ENCODE data around the gene ADSL. TPM values are rescaled to one million over a fixed set of nuclear protein-coding genes. Genes with fewer than 3 reads are reported as not detected.
A peak's percentile ranks its signal among the peaks of the same experiment; 100 is the strongest.

ADSL gene
- total RNA-seq, 1 donor from 2014 or later = 135 TPM

DNA sequence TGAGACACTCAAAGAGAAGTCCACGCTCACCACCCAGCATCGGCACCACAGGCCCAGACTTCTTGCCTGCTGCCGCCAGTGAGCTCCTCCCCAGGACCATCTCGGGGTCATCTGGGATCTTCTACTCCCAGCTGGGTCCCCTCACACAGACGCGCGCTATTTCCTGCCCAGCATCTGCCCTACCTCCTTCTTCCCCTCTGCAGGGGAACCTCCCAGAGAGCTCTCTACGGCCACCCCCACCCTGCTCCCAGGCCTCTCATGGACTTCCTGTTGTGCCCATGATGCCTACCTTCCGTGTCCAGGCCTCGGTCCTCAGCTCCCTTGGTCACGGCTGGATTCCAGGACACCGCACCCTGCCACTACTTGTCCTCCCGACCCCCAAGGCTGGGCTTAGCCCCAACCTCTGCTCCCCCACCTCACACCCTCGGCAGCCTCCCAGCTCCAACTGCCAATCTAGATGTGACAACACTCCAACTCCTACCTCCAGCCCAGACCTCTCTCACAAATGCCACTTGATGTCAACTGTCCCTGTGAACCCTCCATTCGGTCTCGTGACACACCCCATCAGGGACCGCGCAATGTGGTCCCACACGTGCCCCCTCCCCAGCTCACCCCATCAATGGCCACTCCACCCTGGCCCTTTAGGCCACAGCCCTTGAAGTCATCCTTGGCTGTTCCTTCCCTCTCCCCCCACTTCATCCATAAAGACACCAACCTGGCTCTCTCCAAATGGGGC is 69.4 kb downstream of the ADSL start:
- Histone ChIP-seq H3K27ac (no peak overlapping the region), H3F3A (ENCODE audit: low read depth) (peaks cover 5% of the 10 kb centered on the region), H3K4me2 (no peak overlapping the region), H3K9ac (no peak overlapping the region), H3K27me3 (no peaks in the 10 kb centered on the region), H3K79me2 (ENCODE audit: low read depth) (no peaks in the 10 kb centered on the region), H3K4me1 (no peaks in the 10 kb centered on the region), H3K4me3 (no peak overlapping the region), H2AFZ (replicated peaks) (no peak overlapping the region), H4K20me1 (ENCODE audit: low read depth) (no peaks in the 10 kb centered on the region), H3K9me3 (ENCODE audit: low read depth) (no peaks in the 10 kb centered on the region), H3K36me3 (no peaks in the 10 kb centered on the region)
- Mint-ChIP-seq H3K36me3 (peaks cover 20% of the 10 kb centered on the region), H3K27me3 (ENCODE audit: insufficient read depth, low read depth) (peaks cover 3% of the 10 kb centered on the region), H3K4me1 (peaks cover 3% of the 10 kb centered on the region), H3K27ac (peak overlapping the region; percentile 83), H3K9me3 (no peaks in the 10 kb centered on the region), H3K4me3 (no peak overlapping the region)
- TF ChIP-seq EZH2phosphoT487 (IDR thresholded peaks at IDR 0.05) (no peak), EZH2 (IDR thresholded peaks at IDR 0.05) (no peak)
- TF ChIP-seq, protein P1, sequence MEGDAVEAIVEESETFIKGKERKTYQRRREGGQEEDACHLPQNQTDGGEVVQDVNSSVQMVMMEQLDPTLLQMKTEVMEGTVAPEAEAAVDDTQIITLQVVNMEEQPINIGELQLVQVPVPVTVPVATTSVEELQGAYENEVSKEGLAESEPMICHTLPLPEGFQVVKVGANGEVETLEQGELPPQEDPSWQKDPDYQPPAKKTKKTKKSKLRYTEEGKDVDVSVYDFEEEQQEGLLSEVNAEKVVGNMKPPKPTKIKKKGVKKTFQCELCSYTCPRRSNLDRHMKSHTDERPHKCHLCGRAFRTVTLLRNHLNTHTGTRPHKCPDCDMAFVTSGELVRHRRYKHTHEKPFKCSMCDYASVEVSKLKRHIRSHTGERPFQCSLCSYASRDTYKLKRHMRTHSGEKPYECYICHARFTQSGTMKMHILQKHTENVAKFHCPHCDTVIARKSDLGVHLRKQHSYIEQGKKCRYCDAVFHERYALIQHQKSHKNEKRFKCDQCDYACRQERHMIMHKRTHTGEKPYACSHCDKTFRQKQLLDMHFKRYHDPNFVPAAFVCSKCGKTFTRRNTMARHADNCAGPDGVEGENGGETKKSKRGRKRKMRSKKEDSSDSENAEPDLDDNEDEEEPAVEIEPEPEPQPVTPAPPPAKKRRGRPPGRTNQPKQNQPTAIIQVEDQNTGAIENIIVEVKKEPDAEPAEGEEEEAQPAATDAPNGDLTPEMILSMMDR (IDR thresholded peaks at IDR 0.05) = no peak
- no peak for DNase-seq (ENCODE audit: low spot score)

DNA sequence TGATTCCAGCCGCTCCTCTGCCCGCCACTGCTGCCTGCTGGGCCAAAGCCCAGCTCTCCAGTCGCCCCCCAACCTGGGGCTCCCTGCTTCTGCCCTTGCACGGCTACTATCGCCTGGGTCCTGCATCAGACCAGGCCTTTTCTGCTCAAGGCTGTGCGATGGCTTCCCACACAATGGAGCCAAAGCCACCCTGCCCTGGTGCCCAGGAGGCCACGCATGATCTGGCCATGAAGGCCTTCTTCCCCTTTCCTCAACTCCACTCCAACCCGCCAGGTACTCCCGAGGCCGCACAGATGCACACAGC is 69.9 kb downstream of the ADSL start:
- Histone ChIP-seq H3K4me3 (no peak overlapping the region), H3K79me2 (ENCODE audit: low read depth) (no peaks in the 10 kb centered on the region), H2AFZ (replicated peaks) (no peak overlapping the region), H3K4me2 (no peak overlapping the region), H3K36me3 (no peaks in the 10 kb centered on the region), H3K9me3 (ENCODE audit: low read depth) (no peaks in the 10 kb centered on the region), H3K27me3 (no peaks in the 10 kb centered on the region), H3K4me1 (no peaks in the 10 kb centered on the region), H3F3A (ENCODE audit: low read depth) (peaks cover 5% of the 10 kb centered on the region), H3K27ac (no peak overlapping the region), H4K20me1 (ENCODE audit: low read depth) (no peaks in the 10 kb centered on the region), H3K9ac (no peak overlapping the region)
- no peak for TF ChIP-seq EZH2phosphoT487 (IDR thresholded peaks at IDR 0.05)
- TF ChIP-seq, protein P1 (IDR thresholded peaks at IDR 0.05) = no peak
- TF ChIP-seq EZH2 (IDR thresholded peaks at IDR 0.05) = no peak
- no peaks in the 10 kb centered on the region for H3K9me3 Mint-ChIP-seq
- H3K27me3 Mint-ChIP-seq (ENCODE audit: insufficient read depth, low read depth) = peaks cover 3% of the 10 kb centered on the region
- peaks cover 20% of the 10 kb centered on the region for H3K36me3 Mint-ChIP-seq
- no peak overlapping the region for H3K27ac Mint-ChIP-seq
- peaks cover 3% of the 10 kb centered on the region for H3K4me1 Mint-ChIP-seq
- no peak for DNase-seq (ENCODE audit: low spot score)
- H3K4me3 Mint-ChIP-seq = no peak overlapping the region

DNA sequence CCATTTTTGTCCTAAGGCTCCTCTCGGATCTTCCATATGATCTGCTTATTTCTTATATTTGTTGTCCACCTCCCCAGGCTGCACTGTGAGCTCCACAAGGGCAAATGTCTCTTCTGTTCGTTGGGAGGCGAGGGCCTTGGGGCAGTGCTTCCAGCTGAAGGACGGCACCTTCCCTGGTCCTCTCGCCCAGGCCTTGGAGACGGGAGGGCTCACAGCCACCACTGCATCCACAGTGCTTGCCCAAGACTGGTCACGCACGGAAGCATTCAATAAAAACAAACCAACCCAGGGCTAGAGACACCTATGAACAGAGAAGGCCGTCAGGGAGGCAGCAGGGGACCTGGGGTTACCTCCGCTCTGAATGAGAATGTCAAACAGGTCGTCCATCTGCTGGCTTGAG is 70.3 kb downstream of the ADSL start:
- Histone ChIP-seq H3K79me2 (ENCODE audit: low read depth) (no peaks in the 10 kb centered on the region), H3K9me3 (ENCODE audit: low read depth) (no peaks in the 10 kb centered on the region), H3K27me3 (no peaks in the 10 kb centered on the region), H3K4me3 (no peak overlapping the region), H3K4me2 (no peak overlapping the region), H3F3A (ENCODE audit: low read depth) (peaks cover 5% of the 10 kb centered on the region), H3K9ac (no peak overlapping the region), H3K27ac (no peak overlapping the region), H4K20me1 (ENCODE audit: low read depth) (no peaks in the 10 kb centered on the region), H3K4me1 (no peaks in the 10 kb centered on the region), H3K36me3 (no peaks in the 10 kb centered on the region), H2AFZ (replicated peaks) (no peak overlapping the region)
- H3K4me3 Mint-ChIP-seq = no peak overlapping the region
- TF ChIP-seq, protein P1 (IDR thresholded peaks at IDR 0.05) = no peak
- TF ChIP-seq EZH2 (IDR thresholded peaks at IDR 0.05) (no peak), EZH2phosphoT487 (IDR thresholded peaks at IDR 0.05) (no peak)
- peaks cover 18% of the 10 kb centered on the region for H3K36me3 Mint-ChIP-seq
- peaks cover 3% of the 10 kb centered on the region for H3K27me3 Mint-ChIP-seq (ENCODE audit: insufficient read depth, low read depth)
- H3K4me1 Mint-ChIP-seq = peaks cover 3% of the 10 kb centered on the region
- H3K27ac Mint-ChIP-seq = no peak overlapping the region
- no peaks in the 10 kb centered on the region for H3K9me3 Mint-ChIP-seq
- DNase-seq (ENCODE audit: low spot score) = no peak
